HCT116 (cell line): Measurements from ENCODE around the gene GRIK4. TPM values are rescaled to one million over a fixed set of nuclear protein-coding genes. Genes with fewer than 3 reads are reported as not detected.

ENCODE experiments used
- ATAC-seq: fragments of 200-7000 bp; cut with Tn5 transposase; 2 replicates; pipeline ENCODE4 v1.9.1; 2020; ENCODE audit warnings: mild to moderate bottlenecking, moderate library complexity
- BruUV-seq: library from RNA; stranded (reverse); fragments of 400-500 nt; replicated peaks from 2 replicates; lab custom pipeline; 2021; lab: Mats Ljungman, UMichigan
- CTCF ChIA-PET: fragments of 300-600 bp; sonication (Branson Sonifier 250); formaldehyde crosslinking; loops from one replicate; lab custom pipeline; 2021; ENCODE audit warnings: antibody characterized with exemption; lab: Charles Lee
- POLR2A ChIA-PET: fragments of 300-600, 350-600 bp; sonication (Branson Sonifier 250); formaldehyde crosslinking; loops from one replicate; lab custom pipeline; 2021; ENCODE audit warnings: antibody characterized with exemption; lab: Charles Lee
- RAD21 ChIA-PET, 2 experiments: fragments of 300-600 bp; sonication (Branson Sonifier 250); formaldehyde crosslinking; loops; one replicate each; lab custom pipeline; 2023; ENCODE audit warnings: low total read pairs in 2 of 2; ENCODE audit not compliant: uncharacterized antibody in 2 of 2, unreplicated experiment in 2 of 2, low non-redundant PET in 1 of 2; lab: Charles Lee
- DNase-seq: peaks from one replicate; pipeline ENCODE4 v3.0.0-alpha.2; 2010; ENCODE audit warnings: low read depth, low spot score
- H2AFZ ChIP-seq: fragments of 200-600 bp; shearing (Covaris generic), sonication (generic); 2 replicates; pipeline ENCODE4 v1.6.1; 2017; ENCODE audit warnings: low read depth, mixed run types, mixed read lengths, antibody characterized with exemption, low read length; ENCODE audit not compliant: poor library complexity, severe bottlenecking
- H3K27ac ChIP-seq: 2 replicates; pipeline ENCODE4 v1.5.1; 2012; ENCODE audit warnings: low read depth, low read length
- H3K27me3 ChIP-seq: fragments of 200-600 bp; sonication (generic); 2 replicates; pipeline ENCODE4 v1.6.1; 2016; ENCODE audit warnings: mixed run types, low read length, mixed read lengths; ENCODE audit not compliant: insufficient read depth
- H3K36me3 ChIP-seq, 2 experiments: fragments of 200-500 bp in 1 of 2; fragments of 200-600 bp in 1 of 2; sonication (Bioruptor generic) in 1 of 2; sonication (generic) in 1 of 2; 2 replicates each; pipeline versions ENCODE4 v1.5.1 to v1.6.1; 2014 to 2016; ENCODE audit warnings: low read length in 2 of 2, inconsistent platforms in 1 of 2, mixed read lengths in 1 of 2, mixed run types in 1 of 2; ENCODE audit not compliant: insufficient read depth in 2 of 2, control insufficient read depth in 1 of 2
- H3K4me1 ChIP-seq, 2 experiments: fragments of 200-600 bp in 1 of 2; sonication (generic) in 1 of 2; 2 replicates each; pipeline versions ENCODE4 v1.5.1 to v1.6.1; 2012 to 2017; ENCODE audit warnings: low read length in 2 of 2, inconsistent platforms in 1 of 2, mild to moderate bottlenecking in 1 of 2, mixed read lengths in 1 of 2, mixed run types in 1 of 2, moderate library complexity in 1 of 2; ENCODE audit not compliant: insufficient read depth in 2 of 2, control insufficient read depth in 1 of 2
- H3K4me2 ChIP-seq: fragments of 200-600 bp; sonication (generic); 2 replicates; pipeline ENCODE4 v1.6.1; 2017; ENCODE audit warnings: mixed run types, low read length, mixed read lengths
- H3K4me3 ChIP-seq, 2 experiments: fragments of 200-600 bp in 1 of 2; sonication (generic) in 1 of 2; replicated peaks in 1 of 2; 2 replicates each; pipeline ENCODE4 v1.5.1; 2011 to 2016; ENCODE audit warnings: low read length in 2 of 2, control low read depth in 1 of 2, low read depth in 1 of 2, mild to moderate bottlenecking in 1 of 2, mixed read lengths in 1 of 2, mixed run types in 1 of 2
- H3K79me2 ChIP-seq: fragments of 200-600 bp; sonication (generic); 2 replicates; pipeline ENCODE4 v1.6.1; 2017; ENCODE audit warnings: mild to moderate bottlenecking, mixed run types, low read length, moderate library complexity, mixed read lengths; ENCODE audit not compliant: insufficient read depth
- H3K9ac ChIP-seq: fragments of 200-600 bp; sonication (generic); 2 replicates; pipeline ENCODE4 v1.6.1; 2016; ENCODE audit warnings: low read length, mixed read lengths
- H3K9me2 ChIP-seq: fragments of 200-600 bp; sonication (generic), shearing (Covaris generic); 2 replicates; pipeline ENCODE4 v1.6.1; 2017; ENCODE audit warnings: mixed run types, mild to moderate bottlenecking, moderate library complexity; ENCODE audit not compliant: insufficient read depth
- H3K9me3 ChIP-seq, 2 experiments: fragments of 200-500 bp in 1 of 2; fragments of 200-600 bp in 1 of 2; sonication (Bioruptor generic) in 1 of 2; sonication (generic) in 1 of 2; 2 replicates each; pipeline ENCODE4 v1.6.1; 2014 to 2017; ENCODE audit warnings: low read length in 2 of 2, mixed read lengths in 2 of 2, inconsistent platforms in 1 of 2, low read depth in 1 of 2, mild to moderate bottlenecking in 1 of 2, mixed run types in 1 of 2, moderate library complexity in 1 of 2; ENCODE audit not compliant: control insufficient read depth in 1 of 2, insufficient read depth in 1 of 2
- H4K20me1 ChIP-seq: fragments of 200-600 bp; sonication (generic), shearing (Covaris generic); 2 replicates; pipeline ENCODE4 v1.6.1; 2017; ENCODE audit warnings: mixed run types, mild to moderate bottlenecking, moderate library complexity; ENCODE audit not compliant: insufficient read depth
- CEBPB ChIP-seq: IDR thresholded peaks from 2 replicates; pipeline ENCODE4 v1.6.1; 2012; ENCODE audit warnings: low read depth
- CTCF ChIP-seq, 3 experiments: fragments of 200-600 bp in 1 of 3; sonication (generic) in 1 of 3; IDR thresholded peaks in 2 of 3; conservative IDR thresholded peaks in 1 of 3; 2 replicates each; pipeline ENCODE4 v1.5.1; 2012 to 2017; ENCODE audit warnings: low read depth in 2 of 3, low read length in 2 of 3, antibody characterized with exemption in 1 of 3, borderline replicate concordance in 1 of 3, control low read depth in 1 of 3, mild to moderate bottlenecking in 1 of 3, mixed read lengths in 1 of 3, mixed run types in 1 of 3, moderate library complexity in 1 of 3; ENCODE audit not compliant: insufficient read depth in 1 of 3
- EGR1 ChIP-seq: IDR thresholded peaks from 2 replicates; pipeline ENCODE4 v1.6.1; 2012; ENCODE audit warnings: low read depth
- EZH2phosphoT487 ChIP-seq: fragments of 200-600 bp; IDR thresholded peaks from 2 replicates; pipeline ENCODE4 v1.6.1; 2018; ENCODE audit warnings: antibody characterized with exemption, borderline replicate concordance
- MAX ChIP-seq: IDR thresholded peaks from 2 replicates; pipeline ENCODE4 v1.6.1; 2012
- POLR2A ChIP-seq: IDR thresholded peaks from 2 replicates; pipeline ENCODE4 v1.7.0; 2011; ENCODE audit warnings: borderline replicate concordance; ENCODE audit not compliant: insufficient read depth, insufficient read length; ENCODE audit errors: extremely low read depth
- POLR2AphosphoS5 ChIP-seq: IDR thresholded peaks from 2 replicates; pipeline ENCODE4 v1.6.1; 2011; ENCODE audit warnings: mild to moderate bottlenecking, low read depth, low read length, moderate library complexity
- SIN3A ChIP-seq: IDR thresholded peaks from 2 replicates; pipeline ENCODE4 v1.6.1; 2012; ENCODE audit warnings: low read depth
- SRF ChIP-seq: IDR thresholded peaks from 2 replicates; pipeline ENCODE4 v1.6.1; 2012; ENCODE audit warnings: low read depth
- TCF7L2 ChIP-seq: IDR thresholded peaks from 2 replicates; pipeline ENCODE4 v1.7.0; 2011; ENCODE audit warnings: borderline replicate concordance, inconsistent platforms; ENCODE audit not compliant: insufficient read depth, insufficient read length; ENCODE audit errors: extremely low read depth
- ZBTB33 ChIP-seq: IDR thresholded peaks from 2 replicates; pipeline ENCODE4 v1.6.1; 2011; ENCODE audit warnings: mild to moderate bottlenecking, low read length, moderate library complexity; ENCODE audit not compliant: insufficient replicate concordance; ENCODE audit errors: extremely low read depth
- intact Hi-C: fragments of 100-400 bp; cut with micrococcal nuclease; formaldehyde crosslinking; loops from 2 replicates; pipeline ENCODE4 v1.10.0; 2022
- total RNA-seq: library from RNA; stranded (reverse); gene quantifications from one replicate; pipeline ENCODE4 v1.2.1, GENCODE V29; 2021; ENCODE audit not compliant: unreplicated experiment

The GRIK4 gene
- total RNA-seq, 1 experiment from 2014 or later, result 0.52 TPM

- Histone ChIP-seq H3K4me2 (no peak overlapping the region), H3K9ac (no peak overlapping the region), H3K27ac (no peak overlapping the region), H2AFZ (no peak overlapping the region), H3K79me2 (no peaks in the 10 kb centered on the region), H3K4me3 (no peak overlapping the region), H3K36me3 (no peaks in the 10 kb centered on the region), H4K20me1 (no peaks in the 10 kb centered on the region), H3K4me1 (peaks cover 17 to 24% of the 10 kb centered on the region in 2 experiments), H3K9me2 (no peaks in the 10 kb centered on the region), H3K27me3 (peaks cover 24% of the 10 kb centered on the region; the same call in 1 of the 2 replicates), H3K9me3 (peaks cover 0 to under 1% of the 10 kb centered on the region in 2 experiments; a peak in 1 of 4 replicates)
- RAD21 ChIA-PET, result no interaction called here
- DNase-seq, result no peak
- CTCF ChIA-PET, result interaction anchor here (1.9 kb wide), 1 partner anchor 28 kb away, joined by 6 read pairs; no protein-coding TSS in a partner anchor
- TF ChIP-seq SIN3A, result no peak
- no peak for TF ChIP-seq MAX
- TF ChIP-seq TCF7L2, result no peak
- no peak for TF ChIP-seq POLR2A
- TF ChIP-seq CTCF (IDR thresholded peaks at IDR 0.05 in 2 of 3, conservative IDR thresholded peaks at IDR 0.05 in 1 of 3; ENCODE audit: borderline replicate concordance in 1 of 3, insufficient read depth in 1 of 3, low read depth in 2 of 3, low read length in 2 of 3), result no peak
- TF ChIP-seq EGR1, result no peak
- TF ChIP-seq POLR2AphosphoS5, result no peak
- TF ChIP-seq EZH2phosphoT487, result no peak
- TF ChIP-seq SRF, result no peak
- TF ChIP-seq CEBPB, result no peak
- no peak for TF ChIP-seq ZBTB33
- no TSS peak for BruUV-seq
- no peak for ATAC-seq
- POLR2A ChIA-PET, result no interaction called here
- intact Hi-C loops, result no loop called here
Observed at GRCh38 chr11:120712881-120713280, 201.3 kb downstream of the GRIK4 start.
